VCaP (cell line): ENCODE results near the gene SCAF8.
A peak's percentile ranks its signal among the peaks of the same experiment; 100 is the strongest.

Experiments
- H3K27ac ChIP-seq: fragments of 450-650 bp; 2 replicates; pipeline ENCODE4 v1.5.1; 2017
- TF ChIP-seq, protein P1 (sequence below): fragments of 450-650 bp; conservative IDR thresholded peaks from 2 replicates; pipeline ENCODE4 v1.5.1; 2017; ENCODE audit warnings: mild to moderate bottlenecking, moderate library complexity

SCAF8 gene

DNA sequence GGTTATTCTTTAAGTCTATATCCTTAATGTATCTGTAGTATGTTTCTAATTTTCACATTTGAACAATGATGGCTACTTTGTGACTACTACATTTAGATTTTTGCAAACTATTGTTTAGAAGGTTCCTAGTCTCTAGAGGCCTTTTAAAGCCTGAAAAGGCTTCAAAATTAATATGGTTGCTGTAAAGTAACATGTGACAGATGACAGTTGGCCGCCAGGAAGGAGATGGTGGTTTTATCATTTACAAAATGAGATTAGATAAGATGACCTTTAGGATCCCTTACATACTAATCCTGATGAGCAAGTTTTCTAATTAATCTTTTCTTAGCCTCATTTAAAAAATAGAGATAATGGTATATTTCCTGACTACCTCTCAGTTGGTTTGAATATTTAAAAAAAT lies 18.8 kb downstream of the SCAF8 start:
- 0 out of 2 replicates have a peak overlapping the region, but pooled peaks have one; percentile 59 for H3K27ac ChIP-seq
- TF ChIP-seq, protein P1, sequence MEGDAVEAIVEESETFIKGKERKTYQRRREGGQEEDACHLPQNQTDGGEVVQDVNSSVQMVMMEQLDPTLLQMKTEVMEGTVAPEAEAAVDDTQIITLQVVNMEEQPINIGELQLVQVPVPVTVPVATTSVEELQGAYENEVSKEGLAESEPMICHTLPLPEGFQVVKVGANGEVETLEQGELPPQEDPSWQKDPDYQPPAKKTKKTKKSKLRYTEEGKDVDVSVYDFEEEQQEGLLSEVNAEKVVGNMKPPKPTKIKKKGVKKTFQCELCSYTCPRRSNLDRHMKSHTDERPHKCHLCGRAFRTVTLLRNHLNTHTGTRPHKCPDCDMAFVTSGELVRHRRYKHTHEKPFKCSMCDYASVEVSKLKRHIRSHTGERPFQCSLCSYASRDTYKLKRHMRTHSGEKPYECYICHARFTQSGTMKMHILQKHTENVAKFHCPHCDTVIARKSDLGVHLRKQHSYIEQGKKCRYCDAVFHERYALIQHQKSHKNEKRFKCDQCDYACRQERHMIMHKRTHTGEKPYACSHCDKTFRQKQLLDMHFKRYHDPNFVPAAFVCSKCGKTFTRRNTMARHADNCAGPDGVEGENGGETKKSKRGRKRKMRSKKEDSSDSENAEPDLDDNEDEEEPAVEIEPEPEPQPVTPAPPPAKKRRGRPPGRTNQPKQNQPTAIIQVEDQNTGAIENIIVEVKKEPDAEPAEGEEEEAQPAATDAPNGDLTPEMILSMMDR = no peak

DNA sequence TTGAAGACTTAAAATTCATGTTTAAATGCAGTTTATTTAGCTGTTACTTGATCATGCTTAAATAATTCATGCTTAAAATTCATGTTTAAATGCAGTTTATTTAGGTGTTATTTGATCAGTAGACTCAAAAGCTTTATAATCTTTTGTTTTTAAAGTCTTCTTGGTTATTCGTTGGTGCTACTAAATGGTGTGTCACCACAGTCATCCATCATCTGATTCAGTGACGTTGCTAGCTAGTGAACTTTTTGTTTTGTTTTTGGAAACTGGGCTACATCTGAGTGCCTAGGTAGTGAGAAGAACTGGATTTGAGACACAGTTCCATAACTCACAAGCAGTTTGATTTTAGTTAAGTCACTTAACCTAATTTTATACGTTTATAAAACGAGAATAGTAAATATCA lies 20.9 kb downstream of the SCAF8 start:
- H3K27ac ChIP-seq = peak overlapping the region; percentile 59
- TF ChIP-seq, protein P1 = no peak

DNA sequence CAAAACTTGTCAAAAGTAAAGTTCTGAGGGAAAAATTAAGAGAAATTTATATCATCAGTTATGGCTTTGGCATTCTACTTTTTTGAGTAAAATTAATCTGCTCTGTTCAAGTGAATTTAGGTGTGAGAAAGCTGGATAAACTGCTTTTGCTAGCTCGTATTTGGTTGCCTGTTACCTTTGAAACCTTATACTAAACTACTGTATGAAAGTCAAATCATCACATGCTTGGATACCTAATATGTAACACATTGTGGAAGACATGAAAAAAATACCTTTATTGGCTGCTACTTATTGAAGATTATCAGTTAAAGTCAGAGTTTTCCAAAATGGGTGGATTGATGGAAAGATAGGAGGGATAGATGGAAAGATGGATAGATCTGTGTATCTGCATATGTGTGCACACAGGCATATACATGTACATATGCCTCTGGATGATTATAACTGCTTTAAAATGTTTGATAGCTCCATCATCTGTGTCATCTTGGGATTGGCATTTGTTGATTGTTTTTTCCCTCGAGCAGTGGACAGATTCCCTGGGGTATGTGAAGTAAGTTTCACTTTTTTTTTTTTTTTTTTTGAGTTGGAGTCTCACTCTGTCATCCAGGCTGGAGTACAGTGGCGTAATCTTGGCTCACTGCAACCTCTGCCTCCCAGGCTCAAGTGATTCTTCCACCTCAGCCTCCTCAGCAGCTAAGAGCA lies 24.3 kb downstream of the SCAF8 start:
- TF ChIP-seq, protein P1 = no peak

DNA sequence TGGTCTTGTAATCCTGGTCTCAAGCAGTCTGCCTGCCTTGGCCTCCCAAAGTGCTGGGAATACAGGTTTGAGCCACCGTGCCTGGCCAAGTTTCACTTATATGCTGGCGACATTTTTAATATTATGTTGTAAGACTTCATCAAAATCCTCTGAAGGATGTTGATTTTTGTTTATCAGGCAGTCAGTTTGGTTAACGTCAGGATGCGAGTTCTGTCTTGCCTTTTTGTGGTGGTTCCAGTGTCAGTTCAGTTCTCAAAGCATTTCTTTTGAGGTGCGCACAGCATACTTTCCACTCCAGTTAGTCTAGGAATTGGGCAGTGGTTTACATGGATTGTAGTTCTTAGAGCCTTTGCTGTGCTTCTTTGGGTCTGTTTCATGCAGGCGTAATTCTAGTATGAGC lies 24.9 kb downstream of the SCAF8 start:
- TF ChIP-seq, protein P1 = no peak
- H3K27ac ChIP-seq = no peak overlapping the region

More for the DNA sequence above, 24.3 kb downstream of the SCAF8 start:
- no peak overlapping the region; the same call in 1 of the 2 replicates for H3K27ac ChIP-seq

DNA sequence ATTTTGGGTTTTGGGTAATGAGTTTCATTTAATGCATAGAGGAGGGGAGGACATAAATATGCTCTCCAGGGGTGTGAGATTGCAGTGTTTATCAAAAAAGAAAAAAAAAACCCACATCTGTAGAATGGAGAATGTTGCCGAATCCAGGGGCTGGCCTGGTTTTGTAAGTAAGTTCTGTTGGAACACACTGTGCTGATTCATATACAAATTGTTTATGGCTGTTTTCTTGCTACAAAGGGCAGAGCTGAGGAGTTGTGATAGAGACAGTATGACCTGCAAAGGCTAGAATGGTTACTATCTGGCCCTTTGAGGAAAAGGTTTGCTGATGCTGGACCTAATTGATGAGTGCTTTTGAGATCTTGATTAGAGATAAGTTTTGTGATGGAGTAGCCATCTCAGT lies 30.4 kb downstream of the SCAF8 start:
- TF ChIP-seq, protein P1 = no peak
- H3K27ac ChIP-seq = no peak overlapping the region

DNA sequence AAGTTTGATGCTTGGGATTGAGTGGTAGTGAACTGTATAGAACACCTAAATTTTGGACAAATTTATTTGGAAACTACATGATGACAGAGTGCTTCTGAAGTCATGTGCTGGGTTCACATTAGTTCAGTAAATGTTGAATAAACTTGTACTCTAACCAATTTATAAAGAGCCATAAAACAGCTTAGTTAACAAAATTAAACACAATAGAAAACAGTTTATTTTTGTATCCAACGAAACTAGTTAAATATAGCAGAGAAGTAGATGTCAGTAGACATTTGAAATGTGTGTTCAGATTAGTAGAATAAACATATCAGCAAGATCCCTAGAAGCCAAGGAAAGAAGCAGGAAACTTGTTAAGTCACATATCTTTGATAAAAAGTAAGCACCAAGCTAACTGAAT lies 32.1 kb downstream of the SCAF8 start:
- TF ChIP-seq, protein P1 = no peak
- no peak overlapping the region for H3K27ac ChIP-seq

DNA sequence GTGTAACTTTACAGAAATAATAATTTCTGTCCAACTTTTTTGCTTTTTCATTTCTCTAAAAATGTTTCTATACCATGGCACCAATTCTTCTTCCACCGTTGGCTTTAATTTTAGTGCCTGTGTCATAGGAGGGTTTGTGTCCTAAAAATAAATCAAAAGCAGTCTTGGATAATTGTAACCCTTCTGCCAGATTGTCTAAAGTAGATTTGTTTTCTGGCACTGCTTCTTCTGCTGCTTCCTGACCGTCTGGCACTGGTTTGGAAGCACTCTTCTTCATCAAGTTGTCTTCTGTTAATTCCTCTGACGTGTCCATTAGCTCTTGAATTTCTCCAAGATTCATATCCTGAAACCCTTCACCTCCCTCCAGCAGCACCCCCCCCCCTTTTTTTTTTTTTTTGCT lies 33.1 kb downstream of the SCAF8 start:
- TF ChIP-seq, protein P1 = no peak
- H3K27ac ChIP-seq = no peak overlapping the region
